SK-N-SH (cell line): Measurements from ENCODE around the gene ALS2CL. TPM values are rescaled to one million over a fixed set of nuclear protein-coding genes. Genes with fewer than 3 reads are reported as not detected.

Experiments used
- CTCF ChIA-PET: fragments of 300-600, 350-600 bp; formaldehyde crosslinking; extraction: SDS; loops from one replicate; lab custom pipeline; 2021; lab: Yijun Ruan, JAX
- POLR2A ChIA-PET: fragments of 350-600 bp; sonication (Branson Sonifier 250); formaldehyde crosslinking; extraction: SDS; loops from one replicate; lab custom pipeline; 2020; ENCODE audit warnings: antibody characterized with exemption, inconsistent platforms; lab: Yijun Ruan, JAX
- DNase-seq: peaks from one replicate; pipeline ENCODE4 v3.0.0; 2012
- H2AFZ ChIP-seq: fragments of 200-600 bp; sonication (generic); 2 replicates; pipeline ENCODE4 v1.8.1; 2016; ENCODE audit warnings: antibody characterized with exemption, mild to moderate bottlenecking, low read depth
- H3F3A ChIP-seq: fragments of 200-600 bp; sonication (generic); replicated peaks from 2 replicates; pipeline ENCODE3; 2016; ENCODE audit warnings: antibody characterized with exemption, mild to moderate bottlenecking; ENCODE audit not compliant: insufficient read depth
- H3K27ac ChIP-seq, 2 experiments: fragments of 200-500 bp in 1 of 2; fragments of 200-600 bp in 1 of 2; sonication (Bioruptor generic) in 1 of 2; sonication (generic), shearing (Covaris generic) in 1 of 2; 2 replicates each; pipeline versions ENCODE4 v1.5.1 to v1.6.1; 2014 to 2016; ENCODE audit warnings: low read depth in 2 of 2, inconsistent platforms in 1 of 2, low read length in 1 of 2, mild to moderate bottlenecking in 1 of 2, mixed read lengths in 1 of 2
- H3K27me3 ChIP-seq: fragments of 200-600 bp; sonication (generic), shearing (Covaris generic); 2 replicates; pipeline ENCODE4 v1.6.1; 2016; ENCODE audit warnings: mixed run types; ENCODE audit not compliant: insufficient read depth
- H3K36me3 ChIP-seq, 2 experiments: fragments of 200-500 bp in 1 of 2; fragments of 200-600 bp in 1 of 2; sonication (Bioruptor generic) in 1 of 2; sonication (generic) in 1 of 2; replicated peaks in 1 of 2; 2 replicates each; pipeline versions ENCODE3 to v1.5.1; 2014 to 2016; ENCODE audit warnings: low read length in 1 of 2, mild to moderate bottlenecking in 1 of 2; ENCODE audit not compliant: insufficient read depth in 2 of 2, control insufficient read depth in 1 of 2
- H3K4me1 ChIP-seq, 2 experiments: fragments of 200-500 bp in 1 of 2; fragments of 200-600 bp in 1 of 2; sonication (Bioruptor generic) in 1 of 2; sonication (generic), shearing (Covaris generic) in 1 of 2; 2 replicates each; pipeline versions ENCODE4 v1.5.1 to v1.6.1; 2014 to 2016; ENCODE audit warnings: low read depth in 1 of 2, low read length in 1 of 2, mixed run types in 1 of 2; ENCODE audit not compliant: insufficient read depth in 2 of 2, control insufficient read depth in 1 of 2
- H3K4me2 ChIP-seq: fragments of 200-600 bp; sonication (generic), shearing (Covaris generic); 2 replicates; pipeline ENCODE4 v1.6.1; 2017; ENCODE audit warnings: mixed run types
- H3K4me3 ChIP-seq, 2 experiments: fragments of 200-500 bp in 1 of 2; fragments of 200-600 bp in 1 of 2; sonication (Bioruptor generic) in 1 of 2; sonication (generic), shearing (Covaris generic) in 1 of 2; 2 replicates each; pipeline versions ENCODE4 v1.5.1 to v1.8.1; 2014 to 2016; ENCODE audit warnings: low read depth in 2 of 2, inconsistent platforms in 1 of 2, low read length in 1 of 2, mild to moderate bottlenecking in 1 of 2, mixed read lengths in 1 of 2, moderate library complexity in 1 of 2
- H3K79me2 ChIP-seq: fragments of 200-600 bp; sonication (generic); 2 replicates; pipeline ENCODE4 v1.8.1; 2017; ENCODE audit warnings: mild to moderate bottlenecking; ENCODE audit not compliant: insufficient read depth
- H3K9ac ChIP-seq: fragments of 200-600 bp; sonication (generic); 2 replicates; pipeline ENCODE4 v1.6.1; 2017; ENCODE audit warnings: mixed run types
- H3K9me2 ChIP-seq: fragments of 200-600 bp; sonication (generic); 2 replicates; pipeline ENCODE4 v1.6.1; 2017; ENCODE audit warnings: mixed run types
- H3K9me3 ChIP-seq: fragments of 200-600 bp; sonication (generic); 2 replicates; pipeline ENCODE4 v1.6.1; 2017; ENCODE audit warnings: mixed run types, mild to moderate bottlenecking, moderate library complexity
- H4K20me1 ChIP-seq: fragments of 200-600 bp; sonication (generic); 2 replicates; pipeline ENCODE4 v1.6.1; 2017; ENCODE audit warnings: mild to moderate bottlenecking, mixed run types; ENCODE audit not compliant: insufficient read depth
- CHD2 ChIP-seq: fragments of 150-350 bp; IDR thresholded peaks from 2 replicates; pipeline ENCODE4 v1.6.1; 2018; ENCODE audit warnings: low read length; ENCODE audit not compliant: partially characterized antibody
- EP300 ChIP-seq, 2 experiments: IDR thresholded peaks; 2 replicates each; pipeline versions ENCODE4 v1.4.0 to v1.6.1; 2012; ENCODE audit warnings: borderline replicate concordance in 1 of 2, low read depth in 1 of 2, low read length in 1 of 2
- FOSL2 ChIP-seq: IDR thresholded peaks from 2 replicates; pipeline ENCODE4 v1.4.0; 2012; ENCODE audit warnings: low read depth, mild to moderate bottlenecking, moderate library complexity, borderline replicate concordance
- FOXJ3 ChIP-seq: sonication (generic); formaldehyde crosslinking; IDR thresholded peaks from 2 replicates; pipeline ENCODE4 v1.5.1; 2020; ENCODE audit warnings: mild to moderate bottlenecking, missing genetic modification reagents
- GABPA ChIP-seq: IDR thresholded peaks from 2 replicates; pipeline ENCODE4 v1.4.0; 2012; ENCODE audit warnings: low read depth, mild to moderate bottlenecking
- GATA2 ChIP-seq: sonication (generic); formaldehyde crosslinking; IDR thresholded peaks from 2 replicates; pipeline ENCODE4 v1.5.0; 2020; ENCODE audit warnings: mild to moderate bottlenecking, missing genetic modification reagents
- IRF3 ChIP-seq: fragments of 150-350 bp; IDR thresholded peaks from 2 replicates; pipeline ENCODE4 v1.6.1; 2016; ENCODE audit warnings: mild to moderate bottlenecking, low read depth, low read length
- MEF2A ChIP-seq: IDR thresholded peaks from 2 replicates; pipeline ENCODE4 v1.4.0; 2012; ENCODE audit warnings: low read depth, borderline replicate concordance
- MXI1 ChIP-seq: IDR thresholded peaks from 2 replicates; pipeline ENCODE4 v1.6.1; 2012; ENCODE audit warnings: mild to moderate bottlenecking, low read depth, low read length, improper control_type of control experiment
- NFIC ChIP-seq: IDR thresholded peaks from 2 replicates; pipeline ENCODE4 v1.4.0; 2012; ENCODE audit warnings: borderline replicate concordance
- NRF1 ChIP-seq: IDR thresholded peaks from 2 replicates; pipeline ENCODE4 v1.6.1; 2012; ENCODE audit warnings: low read depth, mild to moderate bottlenecking, low read length
- POLR2AphosphoS5 ChIP-seq: IDR thresholded peaks from 2 replicates; pipeline ENCODE4 v1.6.1; 2012; ENCODE audit warnings: low read depth, low read length
- RAD21 ChIP-seq: IDR thresholded peaks from 2 replicates; pipeline ENCODE4 v1.6.1; 2012; ENCODE audit warnings: mild to moderate bottlenecking, low read length
- RCOR1 ChIP-seq: fragments of 150-350 bp; IDR thresholded peaks from 2 replicates; pipeline ENCODE4 v1.6.1; 2017; ENCODE audit warnings: antibody characterized with exemption, low read length
- REST ChIP-seq: IDR thresholded peaks from 2 replicates; pipeline ENCODE4 v1.6.1; 2012; ENCODE audit warnings: mild to moderate bottlenecking, low read depth, low read length, moderate library complexity
- TAF1 ChIP-seq: IDR thresholded peaks from 2 replicates; pipeline ENCODE4 v1.6.1; 2012; ENCODE audit warnings: low read depth, mild to moderate bottlenecking, low read length, moderate library complexity, borderline replicate concordance
- TCF12 ChIP-seq: IDR thresholded peaks from 2 replicates; pipeline ENCODE4 v1.4.0; 2012
- WGBS: methylation state at CpG from one replicate; pipeline ENCODE4 v1.1.6; 2017; ENCODE audit warnings: low lambda C conversion rate; 5-methylcytosine and 5-hydroxymethylcytosine counted together
- polyA plus RNA-seq, 3 experiments: library from polyadenylated mRNA; depleted of rRNA; stranded (reverse); fragments of >200 nt; gene quantifications; 2 replicates each; pipeline ENCODE4 v1.2.3, GENCODE V29; 2012
- TF ChIP-seq, protein P1 (sequence below): IDR thresholded peaks from 2 replicates; pipeline ENCODE4 v1.4.0; 2012; ENCODE audit warnings: low read depth
- TF ChIP-seq, protein P2 (sequence below): fragments of 150-350 bp; IDR thresholded peaks from 2 replicates; pipeline ENCODE4 v1.6.1; 2017; ENCODE audit warnings: antibody characterized with exemption, low read length, low read depth, borderline replicate concordance

Gene ALS2CL
- polyA plus RNA-seq, 1 of the 3 experiments (the other 2 are of a cell fraction): 0.18 TPM

GRCh38 chr3:46693892-46694226 is 380 bp upstream of the ALS2CL start:
- WGBS: 81% methylated on average over 21 of the region's 30 CpGs
- no peaks in the 10 kb centered on the region for H3K27me3 ChIP-seq
- no peak for DNase-seq
- H3K4me1 ChIP-seq: peaks cover 0 to 20% of the 10 kb centered on the region in 2 experiments; a peak in 1 of 4 replicates
- H3K27ac ChIP-seq: no peak overlapping the region
- no peaks in the 10 kb centered on the region for H3F3A ChIP-seq
- ChIA-PET POLR2A (no interaction called here), CTCF (interaction anchor here (0.9 to 5.7 kb wide), 8 partner anchors 9 to 205 kb away, joined by 3 to 42 read pairs (median 4); no protein-coding TSS in a partner anchor)
- H3K4me2 ChIP-seq: no peak overlapping the region
- no peak overlapping the region for H2AFZ ChIP-seq
- no peak overlapping the region for H3K9ac ChIP-seq
- no peaks in the 10 kb centered on the region for H3K9me3 ChIP-seq
- H3K36me3 ChIP-seq: no peaks in the 10 kb centered on the region
- no peak for TF ChIP-seq GABPA
- TF ChIP-seq REST: no peak
- no peak for TF ChIP-seq TCF12
- no peak for TF ChIP-seq GATA2 (CRISPR knock-in tag)
- TF ChIP-seq, protein P1, sequence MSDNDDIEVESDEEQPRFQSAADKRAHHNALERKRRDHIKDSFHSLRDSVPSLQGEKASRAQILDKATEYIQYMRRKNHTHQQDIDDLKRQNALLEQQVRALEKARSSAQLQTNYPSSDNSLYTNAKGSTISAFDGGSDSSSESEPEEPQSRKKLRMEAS: no peak
- TF ChIP-seq IRF3: no peak
- no peak for TF ChIP-seq RAD21
- no peak for TF ChIP-seq EP300 (IDR thresholded peaks at IDR 0.05; ENCODE audit: borderline replicate concordance in 1 of 2, low read depth in 1 of 2, low read length in 1 of 2)
- no peak for TF ChIP-seq RCOR1
- TF ChIP-seq MXI1: no peak
- no peak for TF ChIP-seq TAF1
- H4K20me1 ChIP-seq: no peaks in the 10 kb centered on the region
- H3K79me2 ChIP-seq: no peaks in the 10 kb centered on the region
- no peak overlapping the region for H3K4me3 ChIP-seq
- no peaks in the 10 kb centered on the region for H3K9me2 ChIP-seq

GRCh38 chr3:46692566-46692990 is 901 bp downstream of the ALS2CL start:
- H3K9me2 ChIP-seq: no peaks in the 10 kb centered on the region
- no peaks in the 10 kb centered on the region for H3K27me3 ChIP-seq
- no peaks in the 10 kb centered on the region for H3K36me3 ChIP-seq
- CTCF ChIA-PET: interaction anchor here (1.3 to 5.7 kb wide), 5 partner anchors 8 to 204 kb away, joined by 4 to 42 read pairs (median 6); no protein-coding TSS in a partner anchor
- TF ChIP-seq POLR2AphosphoS5 (no peak), NRF1 (no peak), GABPA (no peak), MEF2A (no peak), FOXJ3 (CRISPR knock-in tag) (no peak), NFIC (no peak), FOSL2 (no peak), CHD2 (no peak)
- TF ChIP-seq, protein P1: no peak
- TF ChIP-seq, protein P2, sequence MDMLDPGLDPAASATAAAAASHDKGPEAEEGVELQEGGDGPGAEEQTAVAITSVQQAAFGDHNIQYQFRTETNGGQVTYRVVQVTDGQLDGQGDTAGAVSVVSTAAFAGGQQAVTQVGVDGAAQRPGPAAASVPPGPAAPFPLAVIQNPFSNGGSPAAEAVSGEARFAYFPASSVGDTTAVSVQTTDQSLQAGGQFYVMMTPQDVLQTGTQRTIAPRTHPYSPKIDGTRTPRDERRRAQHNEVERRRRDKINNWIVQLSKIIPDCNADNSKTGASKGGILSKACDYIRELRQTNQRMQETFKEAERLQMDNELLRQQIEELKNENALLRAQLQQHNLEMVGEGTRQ: no peak
- no peaks in the 10 kb centered on the region for H3K79me2 ChIP-seq
- H3K9ac ChIP-seq: no peak overlapping the region
- no peak overlapping the region; the same call in 1 of the 2 replicates for H2AFZ ChIP-seq
- POLR2A ChIA-PET: no interaction called here
- WGBS: no CpG with 5 or more reads among the region's 11 CpGs
- peak overlapping the region in 1 of 2 experiments; percentile 57; a peak in 1 of 4 replicates for H3K4me3 ChIP-seq
- DNase-seq: no peak
- H3K4me2 ChIP-seq: no peak overlapping the region
- no peak overlapping the region for H3K27ac ChIP-seq
- no peaks in the 10 kb centered on the region for H4K20me1 ChIP-seq
- no peaks in the 10 kb centered on the region for H3F3A ChIP-seq
- no peaks in the 10 kb centered on the region for H3K9me3 ChIP-seq
- peaks cover 0 to 20% of the 10 kb centered on the region in 2 experiments; a peak in 1 of 4 replicates for H3K4me1 ChIP-seq
